ENCODE data around the gene MMP12.

GRCh38 chr11:102837156-102837555 lies 37.6 kb downstream of the MMP12 start:
- TF ChIP-seq YY1 (IDR thresholded peaks at IDR 0.05; ENCODE audit: insufficient read depth, insufficient read length) (no peak), SUZ12 (IDR thresholded peaks at IDR 0.05; ENCODE audit: extremely low read depth, insufficient read depth, insufficient read length) (no peak), ZNF274 (IDR thresholded peaks at IDR 0.05; ENCODE audit: low read depth, low read length) (no peak)

Data from NT2/D1 (cell line).